SHP77 (cell line): ENCODE results near the gene EVI2A.

Source experiments
- DNase-seq, 2 experiments: peaks; one replicate each; lab custom pipeline; 2025; lab: John Stamatoyannopoulos, UW

EVI2A gene

GRCh38 chr17:31273516-31273915 lies 47.9 kb downstream of the EVI2A start:
- no peak for DNase-seq

DNA sequence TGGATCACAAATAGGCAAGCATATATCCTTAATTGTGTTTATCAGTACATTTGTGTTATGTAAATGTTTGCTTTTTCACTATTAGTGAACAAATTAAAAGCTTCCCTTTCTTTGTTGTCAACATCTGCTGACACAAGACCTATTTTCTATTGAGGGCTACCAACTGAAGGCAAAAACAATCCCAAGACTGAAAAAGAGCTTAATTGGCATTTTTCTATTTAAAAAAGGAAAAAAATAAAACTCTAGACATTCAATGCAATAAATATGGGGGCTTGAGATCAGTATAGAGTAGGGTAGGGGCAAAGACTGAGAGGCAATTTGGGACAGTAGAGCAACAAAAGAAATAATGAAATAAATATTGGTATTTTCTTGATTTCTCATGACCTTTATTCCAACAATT lies 48.6 kb downstream of the EVI2A start:
- DNase-seq = no peak

DNA sequence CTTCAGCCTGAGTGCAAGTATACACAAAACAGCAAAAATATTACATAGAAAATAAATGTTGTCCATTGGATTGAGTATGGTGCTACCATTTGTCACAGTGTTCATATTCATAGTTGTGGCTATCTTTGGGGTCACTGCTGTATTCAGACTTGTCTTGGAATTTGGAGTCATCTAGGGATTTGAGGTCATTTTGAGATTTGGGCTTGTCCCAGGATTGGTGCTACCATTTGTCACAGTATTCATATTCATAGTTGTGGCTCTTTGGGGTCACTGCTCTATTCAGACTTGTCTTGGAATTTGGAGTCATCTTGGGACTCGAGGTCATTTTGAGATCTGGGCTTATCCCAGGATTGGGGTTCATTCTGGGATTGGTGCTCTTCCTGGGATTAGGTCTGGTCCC lies 49.2 kb downstream of the EVI2A start:
- no peak for DNase-seq

DNA sequence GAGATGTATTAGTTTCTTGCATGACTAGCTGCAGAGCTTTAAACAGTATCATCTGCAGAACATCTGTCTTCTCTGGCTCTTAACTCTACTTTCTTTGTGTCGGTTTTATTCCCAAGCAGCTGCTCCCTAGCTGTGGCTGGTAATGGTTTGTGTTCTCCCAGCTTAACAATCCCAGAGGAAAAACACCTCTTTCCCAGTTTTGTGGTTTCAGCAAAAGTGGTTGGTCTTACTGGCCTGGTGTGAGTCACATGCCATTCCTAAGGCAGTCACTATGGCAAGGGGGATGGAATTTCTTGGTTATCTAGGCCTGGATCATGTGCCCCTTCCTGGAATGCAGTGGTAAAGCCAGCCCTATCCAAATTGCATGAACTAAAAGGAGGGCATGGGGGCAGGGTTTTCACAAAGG lies 51.8 kb downstream of the EVI2A start:
- DNase-seq = no peak

GRCh38 chr17:31269036-31269577 lies 52.3 kb downstream of the EVI2A start:
- no peak for DNase-seq
